GM20431 (cell line): ENCODE measurements around the gene CACNA1C.

Experiments used
- in situ Hi-C: fragments of 300-500 bp; cut with MseI, MboI; formaldehyde crosslinking; loops from one replicate; pipeline ENCODE4 v1.15.0; 2020; ENCODE audit warnings: low sequenced_read_pairs; ENCODE audit not compliant: unreplicated experiment

Gene CACNA1C

GRCh38 chr12:2567711-2568110, 514.9 kb downstream of the CACNA1C start:
- in situ Hi-C loops = no loop called here

DNA sequence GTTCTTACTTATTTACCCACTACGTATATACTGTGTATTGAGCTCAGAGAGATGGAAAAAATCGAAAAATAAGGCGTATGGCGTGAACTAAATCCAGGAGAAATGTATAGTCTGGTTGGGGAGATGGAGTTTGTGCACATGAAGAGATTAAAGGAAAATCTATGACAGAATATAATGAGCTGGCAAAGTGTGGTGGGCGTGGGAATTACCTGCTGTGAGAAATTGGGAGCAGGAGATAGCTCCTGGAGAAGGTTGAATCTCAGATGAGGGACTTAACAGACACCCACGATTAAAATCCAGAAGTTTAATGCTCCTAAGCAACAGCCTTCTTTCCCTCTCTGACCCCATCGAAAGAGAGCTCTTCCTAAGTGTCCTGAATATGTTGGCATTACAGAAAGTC, 517.8 kb downstream of the CACNA1C start:
- in situ Hi-C loops = no loop called here

DNA sequence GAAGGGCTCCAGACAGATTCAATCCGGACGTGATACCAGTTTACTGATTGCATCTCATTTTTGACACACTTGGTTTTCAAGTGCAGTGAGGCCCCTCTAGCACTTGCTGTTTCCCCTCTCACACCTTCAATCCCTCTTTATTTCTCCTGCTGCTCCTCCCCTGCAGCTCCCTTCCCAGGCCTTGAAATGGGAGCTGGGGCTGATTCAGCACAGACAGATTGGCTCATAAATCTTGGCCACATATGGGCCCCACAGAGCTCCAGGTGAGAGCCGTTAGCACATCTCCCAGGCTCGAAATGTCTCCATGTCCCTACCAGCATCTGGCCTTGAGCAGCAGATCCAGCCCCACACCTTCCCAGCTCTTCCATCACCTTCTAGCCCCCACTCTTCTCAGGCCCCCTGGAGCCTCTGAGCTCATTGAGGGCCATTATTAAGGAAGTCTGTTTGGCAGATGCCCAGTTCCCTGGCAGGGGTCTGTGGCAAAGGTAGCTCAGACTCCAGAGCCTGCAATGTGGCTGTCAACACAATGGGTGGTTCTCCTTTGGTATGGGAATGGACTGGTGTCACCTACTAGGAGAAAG, 521.7 kb downstream of the CACNA1C start:
- in situ Hi-C loops = no loop called here

- in situ Hi-C loops = no loop called here
Observed at GRCh38 chr12:2575245-2575644, 522.5 kb downstream of the CACNA1C start.

GRCh38 chr12:2578211-2578610, 525.4 kb downstream of the CACNA1C start:
- in situ Hi-C loops = no loop called here

DNA sequence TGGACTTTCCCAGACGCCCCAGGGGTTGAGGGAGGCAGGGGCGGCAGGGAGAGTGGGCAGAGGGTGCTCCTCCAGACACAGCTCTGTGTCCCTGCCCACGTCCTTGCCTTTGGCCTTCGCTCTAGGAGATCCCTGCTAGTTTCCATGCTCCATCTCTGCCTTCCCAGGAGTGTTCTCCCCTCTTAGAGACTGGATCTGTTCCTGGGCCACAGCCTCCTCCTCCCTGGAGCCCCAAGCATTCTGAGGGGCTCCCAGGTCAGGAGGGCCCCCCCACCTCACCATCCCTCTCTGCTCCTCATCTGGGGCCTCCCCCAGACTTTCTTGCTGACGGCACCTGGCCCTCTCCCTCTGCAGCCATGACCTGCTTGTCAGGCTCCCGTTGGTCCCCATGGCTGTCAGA, 526.0 kb downstream of the CACNA1C start:
- in situ Hi-C loops = no loop called here

DNA sequence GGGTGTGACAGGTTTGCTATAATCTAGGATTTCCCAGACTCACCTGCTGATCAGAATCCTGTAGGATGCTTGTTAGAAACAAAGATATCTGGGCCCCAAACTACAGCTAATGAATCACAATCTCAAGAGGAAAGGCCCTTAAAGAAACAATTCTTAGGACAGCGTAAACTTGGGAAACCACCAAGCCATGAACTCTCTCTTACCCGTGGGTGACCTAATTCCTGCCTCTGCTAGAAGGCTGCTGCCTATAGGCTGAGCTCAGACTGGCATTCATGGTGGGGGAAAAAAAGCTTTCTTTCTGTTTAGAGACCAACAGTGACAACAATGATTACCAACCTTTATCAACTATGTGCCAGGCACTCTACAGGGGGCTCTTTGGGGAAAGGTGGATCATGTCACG, 528.0 kb downstream of the CACNA1C start:
- in situ Hi-C loops = no loop called here

DNA sequence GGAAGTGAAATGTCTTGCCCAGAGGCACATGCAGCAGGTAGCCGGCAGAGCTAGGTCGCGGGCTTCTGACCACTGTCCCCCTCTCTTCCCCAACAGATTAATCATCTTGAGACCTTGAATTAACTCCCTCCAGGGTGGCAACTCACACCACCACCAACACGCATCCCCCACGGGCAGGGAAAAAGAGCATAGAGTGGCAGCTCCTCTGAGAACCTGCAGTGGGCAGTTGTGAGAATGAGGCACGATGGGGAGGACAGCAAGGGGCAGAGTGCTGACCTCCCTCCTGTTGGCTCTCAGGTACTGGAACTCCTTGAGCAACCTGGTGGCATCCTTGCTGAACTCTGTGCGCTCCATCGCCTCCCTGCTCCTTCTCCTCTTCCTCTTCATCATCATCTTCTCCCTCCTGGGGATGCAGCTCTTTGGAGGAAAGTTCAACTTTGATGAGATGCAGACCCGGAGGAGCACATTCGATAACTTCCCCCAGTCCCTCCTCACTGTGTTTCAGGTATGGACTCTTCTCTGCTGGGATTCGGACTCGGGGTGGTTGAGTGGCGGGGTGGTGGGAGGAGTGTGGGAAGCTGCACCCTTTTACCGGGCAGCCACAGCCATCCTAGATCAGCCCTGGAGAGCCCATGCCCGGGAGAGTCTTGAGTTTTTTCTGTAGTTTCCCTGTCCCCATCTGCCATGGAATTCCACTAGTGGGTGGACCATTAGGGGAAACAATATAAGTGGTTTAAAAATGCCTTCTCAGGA, 528.7 kb downstream of the CACNA1C start:
- in situ Hi-C loops = no loop called here

DNA sequence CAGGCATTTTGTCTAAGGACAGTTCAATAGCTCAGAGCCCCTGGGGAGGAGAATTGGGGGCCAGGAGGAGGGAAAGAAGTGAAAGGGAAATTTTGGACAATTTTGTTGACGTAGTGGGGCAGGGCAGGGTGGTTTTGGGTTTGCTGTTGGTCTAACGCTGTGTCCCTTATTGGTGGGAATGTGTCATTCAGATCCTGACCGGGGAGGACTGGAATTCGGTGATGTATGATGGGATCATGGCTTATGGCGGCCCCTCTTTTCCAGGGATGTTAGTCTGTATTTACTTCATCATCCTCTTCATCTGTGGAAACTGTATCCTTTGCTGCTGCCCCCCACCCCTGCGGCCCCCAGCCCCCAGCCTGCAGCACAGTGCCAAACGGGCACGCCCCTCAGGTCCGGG, 529.8 kb downstream of the CACNA1C start:
- in situ Hi-C loops = no loop called here

DNA sequence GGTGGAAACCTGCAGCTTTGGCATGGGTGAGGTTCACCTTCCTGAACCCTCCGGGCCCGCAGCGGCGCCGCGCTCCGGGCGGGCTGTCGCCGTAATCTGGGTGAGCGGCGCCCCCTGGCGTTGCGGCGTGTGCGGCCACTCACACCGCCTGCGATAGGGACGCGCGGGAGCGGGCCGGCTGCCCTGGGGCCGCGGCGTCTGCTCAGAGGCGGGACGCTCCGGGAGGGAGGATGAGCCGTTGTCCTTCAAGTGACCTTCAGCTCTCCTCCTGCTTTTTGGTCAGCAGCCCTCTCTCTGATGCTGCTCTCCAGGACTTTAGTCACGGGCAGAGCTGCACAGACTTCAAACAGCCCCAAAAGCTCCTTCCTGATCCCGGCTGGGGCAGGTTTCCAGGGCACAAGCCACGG, 530.3 kb downstream of the CACNA1C start:
- in situ Hi-C loops = no loop called here

GRCh38 chr12:2583642-2584401, 531.0 kb downstream of the CACNA1C start:
- in situ Hi-C loops = no loop called here

- in situ Hi-C loops = no loop called here
Observed at GRCh38 chr12:2586156-2587038, 533.6 kb downstream of the CACNA1C start.

- in situ Hi-C loops = no loop called here
Observed at GRCh38 chr12:2588345-2588744, 535.6 kb downstream of the CACNA1C start.

GRCh38 chr12:2589381-2589780, 536.6 kb downstream of the CACNA1C start:
- in situ Hi-C loops = no loop called here

- in situ Hi-C loops = no loop called here
Observed at GRCh38 chr12:2593045-2593444, 540.3 kb downstream of the CACNA1C start.

DNA sequence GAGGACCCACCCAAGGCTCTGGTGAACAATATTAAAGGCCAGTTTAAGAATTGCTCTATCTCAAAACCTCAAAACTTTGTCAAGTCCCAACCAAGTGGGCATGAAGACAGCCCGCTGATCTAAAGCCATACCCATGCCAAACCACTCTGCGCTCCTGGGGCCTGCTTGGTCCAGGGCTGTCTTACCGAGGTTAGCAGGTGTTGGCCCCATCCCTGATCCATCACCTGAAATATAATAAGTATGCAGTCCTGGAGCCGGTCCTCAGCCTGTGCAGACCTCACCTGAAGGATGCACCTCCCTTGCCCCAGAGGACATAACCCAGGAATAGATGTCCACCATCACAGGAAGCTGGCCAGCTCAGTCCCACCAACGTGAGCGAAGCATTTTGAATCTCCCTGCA, 543.7 kb downstream of the CACNA1C start:
- in situ Hi-C loops = no loop called here

DNA sequence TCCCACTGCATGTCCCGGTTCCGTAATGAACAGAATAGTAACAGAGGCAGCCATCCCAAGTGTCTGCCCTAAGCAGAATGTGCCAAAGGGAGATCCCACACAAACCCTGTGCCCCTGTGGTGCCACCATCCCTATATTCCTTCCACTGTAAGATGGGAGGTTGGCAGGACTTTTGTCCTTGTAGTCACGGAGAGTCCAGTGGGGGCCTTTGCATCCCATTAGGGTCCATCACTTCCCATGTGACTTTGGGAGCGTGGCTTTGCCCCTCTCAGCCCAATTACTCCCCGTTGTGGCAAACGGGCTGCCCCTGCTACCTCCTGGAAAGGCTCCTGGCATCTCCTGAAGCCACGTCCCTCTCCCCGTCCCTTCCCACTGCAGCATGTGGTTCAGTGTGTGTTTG, 552.5 kb downstream of the CACNA1C start:
- in situ Hi-C loops = no loop called here

- in situ Hi-C loops = no loop called here
Observed at GRCh38 chr12:2606186-2606910, 553.6 kb downstream of the CACNA1C start.

GRCh38 chr12:2607881-2608607, 555.3 kb downstream of the CACNA1C start:
- in situ Hi-C loops = no loop called here
